Measurements from ENCODE around the gene SDK1. TPM values are rescaled to one million over a fixed set of nuclear protein-coding genes. Genes with fewer than 3 reads are reported as not detected.

The SDK1 gene
- total RNA-seq, 2 donors from 2014 or later, result 1.3 to 2.6 TPM

DNA sequence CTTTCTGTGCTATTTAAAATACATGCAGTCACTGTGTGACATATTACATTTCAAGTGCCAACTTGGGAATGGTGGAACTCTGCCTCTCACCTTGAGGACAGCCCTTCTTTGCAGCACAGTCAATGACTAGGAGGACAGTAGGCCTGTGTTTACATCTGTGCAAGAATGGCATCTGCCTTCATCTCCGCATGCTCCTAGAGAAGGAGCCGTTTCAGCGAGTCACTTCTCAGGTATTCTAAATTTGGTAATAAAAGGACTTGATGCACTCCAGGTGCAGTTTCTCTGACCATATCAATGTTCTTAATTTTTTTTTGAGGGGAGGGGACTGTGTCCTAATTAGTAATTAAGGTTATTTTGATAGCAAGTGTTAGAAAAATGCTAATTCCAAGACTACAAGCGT is 128.9 kb downstream of the SDK1 start:
- Histone ChIP-seq H3K9ac (ENCODE audit: low read depth in 2 of 2, low read length in 2 of 2) (no peak overlapping the region), H3K4me3 (no peak overlapping the region), H3K4me1 (no peaks in the 10 kb centered on the region), H3K27me3 (no peaks in the 10 kb centered on the region), H3K36me3 (no peaks in the 10 kb centered on the region), H3K27ac (no peak overlapping the region), H3K9me3 (no peaks in the 10 kb centered on the region)
- DNase-seq, result no peak
- TF ChIP-seq, protein P1, sequence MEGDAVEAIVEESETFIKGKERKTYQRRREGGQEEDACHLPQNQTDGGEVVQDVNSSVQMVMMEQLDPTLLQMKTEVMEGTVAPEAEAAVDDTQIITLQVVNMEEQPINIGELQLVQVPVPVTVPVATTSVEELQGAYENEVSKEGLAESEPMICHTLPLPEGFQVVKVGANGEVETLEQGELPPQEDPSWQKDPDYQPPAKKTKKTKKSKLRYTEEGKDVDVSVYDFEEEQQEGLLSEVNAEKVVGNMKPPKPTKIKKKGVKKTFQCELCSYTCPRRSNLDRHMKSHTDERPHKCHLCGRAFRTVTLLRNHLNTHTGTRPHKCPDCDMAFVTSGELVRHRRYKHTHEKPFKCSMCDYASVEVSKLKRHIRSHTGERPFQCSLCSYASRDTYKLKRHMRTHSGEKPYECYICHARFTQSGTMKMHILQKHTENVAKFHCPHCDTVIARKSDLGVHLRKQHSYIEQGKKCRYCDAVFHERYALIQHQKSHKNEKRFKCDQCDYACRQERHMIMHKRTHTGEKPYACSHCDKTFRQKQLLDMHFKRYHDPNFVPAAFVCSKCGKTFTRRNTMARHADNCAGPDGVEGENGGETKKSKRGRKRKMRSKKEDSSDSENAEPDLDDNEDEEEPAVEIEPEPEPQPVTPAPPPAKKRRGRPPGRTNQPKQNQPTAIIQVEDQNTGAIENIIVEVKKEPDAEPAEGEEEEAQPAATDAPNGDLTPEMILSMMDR (IDR thresholded peaks at IDR 0.05), result no peak
- intact Hi-C loops (cut with DNase I), result no loop called here

DNA sequence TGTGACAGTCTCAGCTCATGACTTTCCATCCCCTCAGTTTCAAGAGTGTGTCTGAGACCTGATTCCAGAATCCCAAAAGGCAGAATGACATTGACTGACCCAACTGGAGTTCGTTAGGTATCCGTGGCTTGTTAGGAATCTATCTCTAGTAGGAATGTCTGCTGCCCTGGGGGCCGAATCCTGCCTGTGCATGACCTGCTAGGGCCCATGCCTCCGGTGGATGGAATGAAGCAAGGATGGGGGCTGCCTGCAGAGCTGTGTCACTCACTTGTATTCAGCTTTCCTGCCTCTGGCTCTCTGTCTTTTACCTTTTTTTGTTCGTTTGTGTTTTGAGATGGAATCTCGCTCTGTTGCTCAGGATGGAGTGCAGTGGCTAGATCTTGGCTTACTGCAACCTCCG is 129.5 kb downstream of the SDK1 start:
- Histone ChIP-seq H3K9ac (ENCODE audit: low read depth in 2 of 2, low read length in 2 of 2) (no peak overlapping the region), H3K27me3 (no peaks in the 10 kb centered on the region), H3K4me3 (no peak overlapping the region), H3K27ac (no peak overlapping the region), H3K4me1 (no peaks in the 10 kb centered on the region), H3K36me3 (no peaks in the 10 kb centered on the region), H3K9me3 (no peaks in the 10 kb centered on the region)
- TF ChIP-seq, protein P1 (IDR thresholded peaks at IDR 0.05), result no peak
- intact Hi-C loops (cut with DNase I), result no loop called here
- DNase-seq, result no peak

DNA sequence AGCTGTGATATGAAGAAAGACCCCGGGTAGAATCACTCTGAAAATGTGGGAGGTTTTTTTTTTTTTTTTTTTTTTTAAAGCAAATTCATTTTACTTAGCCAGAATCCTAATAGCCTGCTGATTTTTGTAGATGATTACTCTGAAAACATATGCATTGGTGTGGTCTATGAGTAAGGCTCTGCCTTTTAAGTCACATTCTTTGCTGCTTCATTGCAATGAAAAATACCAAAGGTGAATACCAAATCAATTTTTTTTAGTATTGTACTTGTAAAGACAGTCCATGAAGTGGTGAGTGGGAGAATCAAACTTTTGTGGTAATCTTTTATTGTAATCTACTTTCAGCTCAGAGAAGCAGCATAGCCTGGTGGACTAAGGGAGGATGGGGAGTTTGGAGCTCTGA is 130.3 kb downstream of the SDK1 start:
- Histone ChIP-seq H3K9me3 (no peaks in the 10 kb centered on the region), H3K27ac (no peak overlapping the region), H3K4me3 (no peak overlapping the region), H3K4me1 (no peaks in the 10 kb centered on the region), H3K9ac (ENCODE audit: low read depth in 2 of 2, low read length in 2 of 2) (no peak overlapping the region), H3K36me3 (no peaks in the 10 kb centered on the region), H3K27me3 (no peaks in the 10 kb centered on the region)
- no peak for DNase-seq
- intact Hi-C loops (cut with DNase I), result no loop called here
- TF ChIP-seq, protein P1 (IDR thresholded peaks at IDR 0.05), result no peak

DNA sequence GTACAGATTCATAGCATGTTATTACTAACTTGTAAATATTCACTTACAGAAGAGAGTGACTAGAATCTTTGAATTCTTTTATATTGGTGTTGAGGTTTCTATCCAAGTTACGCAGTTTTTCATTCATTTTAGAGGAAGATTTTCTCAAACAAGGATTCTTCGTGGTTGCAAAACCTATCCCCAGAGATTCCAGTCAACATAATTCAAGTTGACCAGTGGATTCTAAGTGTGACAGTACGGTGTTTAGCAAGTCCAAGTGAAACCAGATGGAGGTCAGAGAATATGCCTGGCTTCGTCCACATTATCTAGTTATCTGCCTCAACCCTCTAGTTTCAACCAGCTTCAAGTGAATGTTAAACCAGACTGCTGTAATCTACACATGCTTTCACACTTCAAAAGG is 131.9 kb downstream of the SDK1 start:
- DNase-seq, result no peak
- intact Hi-C loops (cut with DNase I), result no loop called here

DNA sequence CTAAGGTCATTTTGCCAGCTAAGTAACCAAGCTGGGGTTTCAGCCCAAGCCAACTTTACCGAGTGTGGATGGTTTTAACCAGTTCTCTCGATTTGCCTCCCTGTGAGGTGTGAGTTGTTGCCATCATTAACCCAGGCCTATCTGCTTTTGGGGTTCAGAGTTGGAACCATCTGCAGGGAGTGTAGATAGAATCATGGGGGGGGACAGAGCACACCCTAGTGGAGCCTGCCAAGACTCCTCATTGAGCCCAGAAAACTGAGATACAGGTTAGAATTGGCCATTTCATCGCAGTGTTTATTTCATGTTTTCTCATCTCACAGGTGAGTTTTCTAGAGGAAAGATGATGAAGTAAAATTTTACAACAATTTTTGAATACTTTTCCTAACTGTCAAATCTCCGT is 133.6 kb downstream of the SDK1 start:
- Histone ChIP-seq H3K36me3 (no peaks in the 10 kb centered on the region), H3K9me3 (no peaks in the 10 kb centered on the region), H3K9ac (ENCODE audit: low read depth in 2 of 2, low read length in 2 of 2) (no peak overlapping the region), H3K27me3 (no peaks in the 10 kb centered on the region), H3K27ac (no peak overlapping the region), H3K4me3 (no peak overlapping the region), H3K4me1 (no peaks in the 10 kb centered on the region)
- TF ChIP-seq, protein P1 (IDR thresholded peaks at IDR 0.05), result no peak
- intact Hi-C loops (cut with DNase I), result no loop called here
- no peak for DNase-seq

More for the DNA sequence above, 131.9 kb downstream of the SDK1 start:
- Histone ChIP-seq H3K9ac (ENCODE audit: low read depth in 2 of 2, low read length in 2 of 2) (no peak overlapping the region), H3K4me1 (no peaks in the 10 kb centered on the region), H3K4me3 (no peak overlapping the region), H3K27ac (no peak overlapping the region), H3K27me3 (no peaks in the 10 kb centered on the region), H3K9me3 (no peaks in the 10 kb centered on the region), H3K36me3 (no peaks in the 10 kb centered on the region)
- TF ChIP-seq, protein P1 (IDR thresholded peaks at IDR 0.05), result no peak

DNA sequence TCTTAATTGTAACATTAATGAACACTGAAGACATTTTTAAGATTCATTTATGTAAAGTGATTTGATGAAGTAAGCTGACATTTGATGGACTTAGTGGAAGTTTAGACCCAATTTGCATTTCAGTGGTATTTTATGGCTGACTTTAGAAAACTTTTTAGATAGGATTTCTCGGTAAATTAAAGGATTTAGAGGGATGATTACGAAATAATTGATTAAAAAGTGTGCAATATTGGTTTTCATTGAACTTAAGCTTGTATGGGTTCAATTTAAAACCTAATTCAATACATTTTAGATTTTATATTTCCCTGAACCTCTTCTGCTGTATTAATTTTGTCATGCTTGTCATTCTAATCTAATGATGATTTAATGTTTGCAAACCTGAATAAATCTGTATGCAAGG is 135.1 kb downstream of the SDK1 start:
- no peak overlapping the region for H3K9ac ChIP-seq (ENCODE audit: low read depth in 2 of 2, low read length in 2 of 2)
- H3K27me3 ChIP-seq, result no peaks in the 10 kb centered on the region
- H3K27ac ChIP-seq, result no peak overlapping the region
- no peak overlapping the region for H3K4me3 ChIP-seq
- no peaks in the 10 kb centered on the region for H3K36me3 ChIP-seq
- TF ChIP-seq, protein P1 (IDR thresholded peaks at IDR 0.05), result no peak
- H3K9me3 ChIP-seq, result no peaks in the 10 kb centered on the region
- no peaks in the 10 kb centered on the region for H3K4me1 ChIP-seq
- no peak for DNase-seq
- intact Hi-C loops (cut with DNase I), result no loop called here

Measured in colonic mucosa (tissue), 4 donors.